IMR-90 (cell line): ENCODE measurements around the gene BCL2L1. TPM values are rescaled to one million over a fixed set of nuclear protein-coding genes. Genes with fewer than 3 reads are reported as not detected.

ENCODE experiments used
- ATAC-seq: fragments of 200-7000 bp; cut with Tn5 transposase; 2 replicates; pipeline ENCODE4 v1.9.1; 2020; ENCODE audit warnings: low read depth, mild to moderate bottlenecking, moderate library complexity
- BruUV-seq: library from RNA; stranded (reverse); fragments of 400-500 nt; replicated peaks from 2 replicates; lab custom pipeline; 2021; lab: Mats Ljungman, UMichigan
- CTCF ChIA-PET: fragments of 300-600 bp; formaldehyde crosslinking; extraction: SDS; loops from one replicate; lab custom pipeline; 2021; ENCODE audit warnings: antibody characterized with exemption; lab: Yijun Ruan, JAX
- POLR2A ChIA-PET: fragments of 300-600 bp; sonication (Branson Sonifier 250); formaldehyde crosslinking; loops from one replicate; lab custom pipeline; 2022; ENCODE audit warnings: antibody characterized with exemption; ENCODE audit not compliant: unreplicated experiment; lab: Charles Lee
- DNase-seq: peaks from one replicate; pipeline ENCODE4 v3.0.0; 2013
- H2AFZ ChIP-seq: replicated peaks from 2 replicates; pipeline ENCODE3; 2013; ENCODE audit warnings: low read length, mild to moderate bottlenecking; ENCODE audit not compliant: poor library complexity
- H2AK5ac ChIP-seq: 2 replicates; pipeline ENCODE4 v1.6.1; 2013; ENCODE audit warnings: low read depth, low read length, inconsistent platforms
- H2AK9ac ChIP-seq: replicated peaks from 2 replicates; pipeline ENCODE3; 2013; ENCODE audit warnings: mild to moderate bottlenecking, low read depth, low read length, moderate library complexity; ENCODE audit not compliant: poor library complexity
- H2BK120ac ChIP-seq: 2 replicates; pipeline ENCODE4 v1.6.1; 2013; ENCODE audit warnings: low read depth, low read length, inconsistent platforms
- H2BK15ac ChIP-seq: 3 replicates; pipeline ENCODE4 v1.6.1; 2013; ENCODE audit warnings: low read depth, low read length, inconsistent platforms
- H2BK20ac ChIP-seq: 2 replicates; pipeline ENCODE4 v1.6.1; 2013; ENCODE audit warnings: low read depth, mild to moderate bottlenecking, inconsistent platforms, low read length, moderate library complexity
- H2BK5ac ChIP-seq: 2 replicates; pipeline ENCODE4 v1.6.1; 2013; ENCODE audit warnings: mild to moderate bottlenecking, low read depth, low read length, inconsistent platforms; ENCODE audit not compliant: poor library complexity, severe bottlenecking
- H3K14ac ChIP-seq: replicated peaks from 2 replicates; pipeline ENCODE4 v1.6.1; 2013; ENCODE audit warnings: low read depth, low read length, inconsistent platforms
- H3K18ac ChIP-seq: 2 replicates; pipeline ENCODE4 v1.6.1; 2013; ENCODE audit warnings: low read depth, low read length, control low read depth
- H3K23ac ChIP-seq: 2 replicates; pipeline ENCODE4 v1.6.1; 2013; ENCODE audit warnings: low read depth, low read length, inconsistent platforms
- H3K27ac ChIP-seq: 2 replicates; pipeline ENCODE4 v1.5.1; 2013; ENCODE audit warnings: mild to moderate bottlenecking, control low read depth, low read length; ENCODE audit not compliant: insufficient read depth
- H3K27me3 ChIP-seq: 2 replicates; pipeline ENCODE4 v1.6.1; 2013; ENCODE audit warnings: low read length; ENCODE audit not compliant: control insufficient read depth, insufficient read depth
- H3K36me3 ChIP-seq: 2 replicates; pipeline ENCODE4 v1.6.1; 2013; ENCODE audit warnings: low read length, mixed read lengths; ENCODE audit not compliant: control insufficient read depth, insufficient read depth
- H3K4ac ChIP-seq: 2 replicates; pipeline ENCODE4 v1.6.1; 2013; ENCODE audit warnings: low read depth, low read length, inconsistent platforms
- H3K4me1 ChIP-seq: 2 replicates; pipeline ENCODE4 v1.6.1; 2013; ENCODE audit warnings: low read length, mixed read lengths; ENCODE audit not compliant: control insufficient read depth, insufficient read depth
- H3K4me2 ChIP-seq: 2 replicates; pipeline ENCODE4 v1.6.1; 2013; ENCODE audit warnings: low read depth, mild to moderate bottlenecking, control low read depth, low read length, moderate library complexity
- H3K4me3 ChIP-seq: 2 replicates; pipeline ENCODE4 v1.5.1; 2013; ENCODE audit warnings: low read depth, mild to moderate bottlenecking, control low read depth, low read length, moderate library complexity; ENCODE audit not compliant: insufficient read depth
- H3K56ac ChIP-seq: 2 replicates; pipeline ENCODE4 v1.6.1; 2013; ENCODE audit warnings: low read length, inconsistent platforms; ENCODE audit not compliant: insufficient read depth; ENCODE audit errors: extremely low read depth
- H3K79me1 ChIP-seq, 2 experiments: 2 replicates each; pipeline ENCODE4 v1.6.1; 2013; ENCODE audit warnings: low read length in 2 of 2, inconsistent platforms in 1 of 2, low read depth in 1 of 2
- H3K9ac ChIP-seq: 2 replicates; pipeline ENCODE4 v1.6.1; 2013; ENCODE audit warnings: low read depth, low read length, control low read depth
- H3K9me1 ChIP-seq: 2 replicates; pipeline ENCODE4 v1.6.1; 2013; ENCODE audit warnings: low read length, inconsistent platforms; ENCODE audit not compliant: insufficient read depth
- H3K9me3 ChIP-seq: 2 replicates; pipeline ENCODE4 v1.6.1; 2013; ENCODE audit warnings: low read length; ENCODE audit not compliant: control insufficient read depth, insufficient read depth
- H4K20me1 ChIP-seq: 2 replicates; pipeline ENCODE4 v1.6.1; 2013; ENCODE audit warnings: low read length, inconsistent platforms; ENCODE audit not compliant: insufficient read depth
- H4K5ac ChIP-seq: 2 replicates; pipeline ENCODE4 v1.6.1; 2013; ENCODE audit warnings: mild to moderate bottlenecking, low read depth, low read length, control low read depth
- H4K8ac ChIP-seq, 2 experiments: 2 replicates each; pipeline ENCODE4 v1.6.1; 2013; ENCODE audit warnings: low read depth in 2 of 2, low read length in 2 of 2, control low read depth in 1 of 2, inconsistent platforms in 1 of 2
- H4K91ac ChIP-seq: 2 replicates; pipeline ENCODE4 v1.6.1; 2013; ENCODE audit warnings: low read depth, low read length, inconsistent platforms; ENCODE audit not compliant: insufficient read depth
- MAFK ChIP-seq: IDR thresholded peaks from 2 replicates; pipeline ENCODE4 v1.6.1; 2012; ENCODE audit warnings: low read depth, low read length, improper control_type of control experiment
- MAZ ChIP-seq: IDR thresholded peaks from 2 replicates; pipeline ENCODE4 v1.6.1; 2012; ENCODE audit warnings: low read depth, mild to moderate bottlenecking, low read length, improper control_type of control experiment, moderate library complexity, borderline replicate concordance
- POLR2A ChIP-seq: IDR thresholded peaks from 2 replicates; pipeline ENCODE4 v1.6.1; 2012; ENCODE audit warnings: mild to moderate bottlenecking, low read depth, low read length
- WGBS, 2 experiments: methylation state at CpG; one replicate each; pipeline versions ENCODE4 v1.1.5 to v1.1.7; 2013; ENCODE audit warnings: missing lambda C conversion rate in 2 of 2; ENCODE audit not compliant: insufficient read length in 1 of 2; ENCODE audit errors: extremely low coverage in 2 of 2; 5-methylcytosine and 5-hydroxymethylcytosine counted together
- dilution Hi-C: fragments of 300-500 bp; cut with HindIII; formaldehyde crosslinking; loops from one replicate; pipeline ENCODE4 v1.14.3; 2018; ENCODE audit warnings: low sequenced_read_pairs; ENCODE audit not compliant: unreplicated experiment
- in situ Hi-C: fragments of 300-500 bp; cut with MboI; formaldehyde crosslinking; loops from 3 replicates; pipeline ENCODE4 v1.14.3; 2019; ENCODE audit warnings: low sequenced_read_pairs, inconsistent platforms, mixed read lengths
- intact Hi-C: fragments of 100-400 bp; cut with micrococcal nuclease; formaldehyde crosslinking; loops from 2 replicates; pipeline ENCODE4 v1.10.0; 2022
- polyA plus RNA-seq, 3 experiments: library from polyadenylated mRNA; depleted of rRNA; stranded (reverse); fragments of >200 nt; gene quantifications; 2 replicates each; pipeline ENCODE4 v1.2.3, GENCODE V29; 2012; ENCODE audit warnings: low replicate concordance in 1 of 3
- total RNA-seq: library from RNA; depleted of rRNA; stranded (reverse); fragments of >200 nt; gene quantifications from 2 replicates; pipeline ENCODE4 v1.2.3, GENCODE V29; 2012
- TF ChIP-seq, protein P1 (sequence below): fragments of 150-350 bp; IDR thresholded peaks from 2 replicates; pipeline ENCODE4 v1.6.1; 2016; ENCODE audit warnings: low read depth, mild to moderate bottlenecking, low read length, moderate library complexity, borderline replicate concordance

The BCL2L1 gene
- total and polyA plus RNA-seq, 2 of the 4 experiments (the other 2 are of a cell fraction) = 40.2 to 41.9 TPM

GRCh38 chr20:31693987-31694661, 28.5 kb downstream of the BCL2L1 start (continued):
- TF ChIP-seq MAFK = no peak
- TF ChIP-seq POLR2A = no peak

DNA sequence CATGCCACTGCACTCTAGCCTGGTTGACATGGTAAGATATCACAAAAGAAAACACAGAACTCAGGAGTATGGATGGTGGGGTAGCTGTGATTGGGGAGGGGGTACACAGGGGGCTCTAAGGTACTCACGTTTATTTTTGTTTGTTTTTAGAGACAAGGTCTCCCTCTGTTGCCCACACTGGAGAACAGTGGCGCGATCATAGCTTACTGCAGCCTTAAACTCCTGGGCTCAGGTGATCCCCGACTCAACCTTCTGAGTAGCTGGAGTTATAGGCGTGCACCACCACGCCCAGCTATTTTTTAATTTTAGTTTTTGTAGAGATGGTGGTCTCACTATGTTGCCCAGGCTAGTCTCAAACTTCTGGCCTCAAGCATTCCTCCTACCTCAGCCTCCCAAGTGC, 29.3 kb downstream of the BCL2L1 start:
- H3K4me3 ChIP-seq = no peak overlapping the region
- no peak overlapping the region for H3K4me2 ChIP-seq
- intact Hi-C loops (no loop called here), dilution Hi-C loops (no loop called here), in situ Hi-C loops (no loop called here)
- no peak overlapping the region for H2AK9ac ChIP-seq
- H4K8ac ChIP-seq = no peak overlapping the region
- H3K56ac ChIP-seq = no peak overlapping the region
- H3K23ac ChIP-seq = no peak overlapping the region
- H3K9me3 ChIP-seq = no peaks in the 10 kb centered on the region
- no peak for TF ChIP-seq MAZ
- TF ChIP-seq, protein P1, sequence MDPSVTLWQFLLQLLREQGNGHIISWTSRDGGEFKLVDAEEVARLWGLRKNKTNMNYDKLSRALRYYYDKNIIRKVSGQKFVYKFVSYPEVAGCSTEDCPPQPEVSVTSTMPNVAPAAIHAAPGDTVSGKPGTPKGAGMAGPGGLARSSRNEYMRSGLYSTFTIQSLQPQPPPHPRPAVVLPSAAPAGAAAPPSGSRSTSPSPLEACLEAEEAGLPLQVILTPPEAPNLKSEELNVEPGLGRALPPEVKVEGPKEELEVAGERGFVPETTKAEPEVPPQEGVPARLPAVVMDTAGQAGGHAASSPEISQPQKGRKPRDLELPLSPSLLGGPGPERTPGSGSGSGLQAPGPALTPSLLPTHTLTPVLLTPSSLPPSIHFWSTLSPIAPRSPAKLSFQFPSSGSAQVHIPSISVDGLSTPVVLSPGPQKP = no peak
- no peak overlapping the region for H4K5ac ChIP-seq
- no peaks in the 10 kb centered on the region for H3K27me3 ChIP-seq
- H3K4ac ChIP-seq = peak overlapping the region; percentile 53; the same call in 1 of the 2 replicates
- CTCF ChIA-PET = interaction anchor here (1.0 kb wide), 1 partner anchor 31 kb away, joined by 4 read pairs; no protein-coding TSS in a partner anchor
- H3K18ac ChIP-seq = no peak overlapping the region
- H3K79me1 ChIP-seq = peaks cover 47 to 78% of the 10 kb centered on the region in 2 experiments
- peaks cover 18% of the 10 kb centered on the region for H3K4me1 ChIP-seq
- WGBS, 2 experiments = no CpG with 5 or more reads among the region's 6 CpGs
- no peaks in the 10 kb centered on the region; the same call in 1 of the 2 replicates for H4K20me1 ChIP-seq
- DNase-seq (no peak), ATAC-seq (no peak)
- no peak overlapping the region for H3K9ac ChIP-seq
- no peak overlapping the region for H3K27ac ChIP-seq
- BruUV-seq = no TSS peak
- H2BK15ac ChIP-seq = no peak overlapping the region
- H4K91ac ChIP-seq = no peak overlapping the region
- peaks cover 5% of the 10 kb centered on the region for H3K36me3 ChIP-seq
- no peak overlapping the region for H2BK120ac ChIP-seq
- H2AFZ ChIP-seq = no peak overlapping the region
- H3K14ac ChIP-seq = no peak overlapping the region
- no peak overlapping the region for H2BK5ac ChIP-seq
- no peak overlapping the region for H2BK20ac ChIP-seq
- H3K9me1 ChIP-seq = peaks cover 27% of the 10 kb centered on the region
- peak overlapping the region; percentile 87; the same call in 1 of the 2 replicates for H2AK5ac ChIP-seq
- POLR2A ChIA-PET = no interaction called here
